ENCODE data around the gene LRIT3. TPM values are rescaled to one million over a fixed set of nuclear protein-coding genes. Genes with fewer than 3 reads are reported as not detected.

The LRIT3 gene
- total RNA-seq, 1 donor from 2014 or later, result 0.07 TPM

GRCh38 chr4:109879636-109880314 is 31.9 kb downstream of the LRIT3 start:
- H3K4me3 Mint-ChIP-seq (ENCODE audit: unreplicated experiment), result no peak overlapping the region
- no peaks in the 10 kb centered on the region for H3K9me3 Mint-ChIP-seq (ENCODE audit: low read depth)
- H3K4me1 Mint-ChIP-seq (ENCODE audit: low read depth), result no peaks in the 10 kb centered on the region
- DNase-seq (ENCODE audit: low spot score), result no peak
- H3K27me3 Mint-ChIP-seq (ENCODE audit: low read depth), result peaks cover 4% of the 10 kb centered on the region
- H3K27ac Mint-ChIP-seq (ENCODE audit: unreplicated experiment), result no peak overlapping the region
- TF ChIP-seq, protein P1, sequence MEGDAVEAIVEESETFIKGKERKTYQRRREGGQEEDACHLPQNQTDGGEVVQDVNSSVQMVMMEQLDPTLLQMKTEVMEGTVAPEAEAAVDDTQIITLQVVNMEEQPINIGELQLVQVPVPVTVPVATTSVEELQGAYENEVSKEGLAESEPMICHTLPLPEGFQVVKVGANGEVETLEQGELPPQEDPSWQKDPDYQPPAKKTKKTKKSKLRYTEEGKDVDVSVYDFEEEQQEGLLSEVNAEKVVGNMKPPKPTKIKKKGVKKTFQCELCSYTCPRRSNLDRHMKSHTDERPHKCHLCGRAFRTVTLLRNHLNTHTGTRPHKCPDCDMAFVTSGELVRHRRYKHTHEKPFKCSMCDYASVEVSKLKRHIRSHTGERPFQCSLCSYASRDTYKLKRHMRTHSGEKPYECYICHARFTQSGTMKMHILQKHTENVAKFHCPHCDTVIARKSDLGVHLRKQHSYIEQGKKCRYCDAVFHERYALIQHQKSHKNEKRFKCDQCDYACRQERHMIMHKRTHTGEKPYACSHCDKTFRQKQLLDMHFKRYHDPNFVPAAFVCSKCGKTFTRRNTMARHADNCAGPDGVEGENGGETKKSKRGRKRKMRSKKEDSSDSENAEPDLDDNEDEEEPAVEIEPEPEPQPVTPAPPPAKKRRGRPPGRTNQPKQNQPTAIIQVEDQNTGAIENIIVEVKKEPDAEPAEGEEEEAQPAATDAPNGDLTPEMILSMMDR (IDR thresholded peaks at IDR 0.05), result no peak
- H3K36me3 Mint-ChIP-seq (ENCODE audit: low read depth), result no peaks in the 10 kb centered on the region

GRCh38 chr4:109886303-109886702 is 38.4 kb downstream of the LRIT3 start:
- H3K4me1 Mint-ChIP-seq (ENCODE audit: low read depth), result no peaks in the 10 kb centered on the region
- TF ChIP-seq, protein P1 (IDR thresholded peaks at IDR 0.05), result no peak
- H3K4me3 Mint-ChIP-seq (ENCODE audit: unreplicated experiment), result no peak overlapping the region
- no peak for DNase-seq (ENCODE audit: low spot score)
- H3K27ac Mint-ChIP-seq (ENCODE audit: unreplicated experiment), result no peak overlapping the region
- no peaks in the 10 kb centered on the region for H3K9me3 Mint-ChIP-seq (ENCODE audit: low read depth)
- H3K36me3 Mint-ChIP-seq (ENCODE audit: low read depth), result no peaks in the 10 kb centered on the region
- H3K27me3 Mint-ChIP-seq (ENCODE audit: low read depth), result no peaks in the 10 kb centered on the region

GRCh38 chr4:109887071-109887470 is 39.2 kb downstream of the LRIT3 start:
- Mint-ChIP-seq H3K4me3 (ENCODE audit: unreplicated experiment) (no peak overlapping the region), H3K27me3 (ENCODE audit: low read depth) (no peaks in the 10 kb centered on the region), H3K36me3 (ENCODE audit: low read depth) (no peaks in the 10 kb centered on the region), H3K27ac (ENCODE audit: unreplicated experiment) (no peak overlapping the region), H3K4me1 (ENCODE audit: low read depth) (no peaks in the 10 kb centered on the region), H3K9me3 (ENCODE audit: low read depth) (peaks cover 1% of the 10 kb centered on the region)
- no peak for DNase-seq (ENCODE audit: low spot score)
- TF ChIP-seq, protein P1 (IDR thresholded peaks at IDR 0.05), result no peak

DNA sequence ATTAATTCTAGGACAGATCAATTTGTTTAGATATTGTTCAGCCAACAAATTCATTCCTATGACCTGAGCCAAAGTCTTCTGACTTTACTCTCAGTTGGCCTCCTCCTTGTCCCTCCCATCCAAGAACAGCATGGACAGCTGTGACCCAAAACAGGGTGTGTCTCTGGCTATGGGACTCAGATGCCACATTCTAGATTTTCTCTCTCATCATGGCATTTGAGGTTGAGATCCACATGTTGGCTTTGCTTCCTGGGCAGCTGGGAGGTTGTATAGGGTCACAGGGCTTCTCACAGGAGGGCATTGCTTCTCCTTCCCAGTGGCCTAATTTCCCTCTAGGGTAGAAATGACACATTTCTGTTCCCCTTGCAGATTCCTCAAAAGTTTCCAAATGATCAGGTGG is 42.2 kb downstream of the LRIT3 start:
- Mint-ChIP-seq H3K36me3 (ENCODE audit: low read depth) (no peaks in the 10 kb centered on the region), H3K9me3 (ENCODE audit: low read depth) (peaks cover 2% of the 10 kb centered on the region), H3K4me3 (ENCODE audit: unreplicated experiment) (no peak overlapping the region), H3K4me1 (ENCODE audit: low read depth) (no peaks in the 10 kb centered on the region), H3K27ac (ENCODE audit: unreplicated experiment) (no peak overlapping the region), H3K27me3 (ENCODE audit: low read depth) (no peaks in the 10 kb centered on the region)
- no peak for DNase-seq (ENCODE audit: low spot score)
- TF ChIP-seq, protein P1 (IDR thresholded peaks at IDR 0.05), result no peak

DNA sequence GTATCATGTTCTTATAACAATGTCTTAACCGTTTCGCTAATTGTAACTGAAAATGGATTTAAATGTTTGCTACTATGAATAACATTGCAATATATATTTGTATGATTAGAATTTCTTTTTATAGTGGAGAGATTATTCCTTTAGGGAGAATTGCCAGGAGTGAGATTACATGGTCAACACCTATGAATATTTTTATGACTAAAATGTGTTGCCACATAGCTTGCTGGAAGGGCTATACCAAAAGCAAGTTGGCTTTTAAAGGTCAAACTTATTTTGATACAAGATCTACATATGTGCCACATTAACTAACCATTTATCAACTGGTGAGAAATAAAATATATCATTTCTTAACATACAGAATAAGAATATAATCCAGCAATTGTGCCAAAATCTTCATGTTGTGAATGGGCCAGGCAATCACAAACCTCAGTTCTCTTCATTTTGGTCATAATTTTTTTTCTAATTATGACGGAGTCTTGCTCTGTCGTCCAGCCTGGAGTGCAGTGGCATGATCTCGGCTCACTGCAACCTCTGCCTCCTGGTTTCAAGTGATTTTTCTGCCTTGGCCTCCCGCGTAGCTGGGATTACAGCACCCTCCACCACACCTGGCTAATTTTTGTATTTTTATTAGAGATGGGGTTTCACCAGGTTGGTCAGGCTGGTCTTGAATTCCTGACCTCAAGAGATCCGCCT is 54.8 kb downstream of the LRIT3 start:
- H3K27me3 Mint-ChIP-seq (ENCODE audit: low read depth), result no peaks in the 10 kb centered on the region
- H3K4me3 Mint-ChIP-seq (ENCODE audit: unreplicated experiment), result no peak overlapping the region
- H3K27ac Mint-ChIP-seq (ENCODE audit: unreplicated experiment), result no peak overlapping the region
- H3K36me3 Mint-ChIP-seq (ENCODE audit: low read depth), result no peaks in the 10 kb centered on the region
- TF ChIP-seq, protein P1 (IDR thresholded peaks at IDR 0.05), result no peak
- H3K4me1 Mint-ChIP-seq (ENCODE audit: low read depth), result no peaks in the 10 kb centered on the region
- H3K9me3 Mint-ChIP-seq (ENCODE audit: low read depth), result peaks cover 25% of the 10 kb centered on the region
- no peak for DNase-seq (ENCODE audit: low spot score)

Data from chondrocyte (in vitro differentiated cells).